Common myeloid progenitor, CD34-positive (primary cell): ENCODE data around the gene PLA2R1.
"Not testable (repeated sequence)": the region's sequence is repeated elsewhere in the genome, so short reads cannot be mapped to it uniquely, and the experiment has no call there.

Experiments used
- CTCF ChIA-PET: fragments of 350-600 bp; sonication (Branson Sonifier 250); formaldehyde crosslinking; loops from one replicate; lab custom pipeline; 2021; ENCODE audit warnings: antibody characterized with exemption; lab: Charles Lee
- POLR2A ChIA-PET: fragments of 350-600 bp; sonication (Branson Sonifier 250); formaldehyde crosslinking; loops from one replicate; lab custom pipeline; 2021; ENCODE audit warnings: antibody characterized with exemption; lab: Charles Lee
- DNase-seq, 3 donors: peaks; one replicate each; pipeline versions ENCODE4 v3.0.0 to v3.0.0-alpha.2; 2013
- H3K27ac ChIP-seq, 2 experiments: 1 replicate in 1 of 2; 2 replicates in 1 of 2; pipeline ENCODE4 v1.7.0; 2013; ENCODE audit warnings: inconsistent platforms in 2 of 2, low read length in 2 of 2, mild to moderate bottlenecking in 2 of 2, low read depth in 1 of 2, moderate library complexity in 1 of 2; ENCODE audit not compliant: severe bottlenecking in 2 of 2, insufficient read depth in 1 of 2, poor library complexity in 1 of 2
- H3K27me3 ChIP-seq, 5 experiments: replicated peaks in 2 of 5; 1 replicate in 3 of 5; 2 replicates in 2 of 5; pipeline versions ENCODE4 v1.6.1 to v1.7.0; 2013; ENCODE audit warnings: low read length in 4 of 5, mild to moderate bottlenecking in 2 of 5, moderate library complexity in 2 of 5, inconsistent platforms in 1 of 5; ENCODE audit not compliant: insufficient read depth in 5 of 5, control insufficient read depth in 4 of 5
- H3K36me3 ChIP-seq, 4 experiments: 1 replicate in 2 of 4; 2 replicates in 2 of 4; pipeline versions ENCODE4 v1.6.1 to v1.7.0; 2013; ENCODE audit warnings: low read length in 3 of 4, control low read depth in 1 of 4, mild to moderate bottlenecking in 1 of 4; ENCODE audit not compliant: control insufficient read depth in 4 of 4, insufficient read depth in 4 of 4
- H3K4me1 ChIP-seq, 4 experiments: 1 replicate in 3 of 4; 2 replicates in 1 of 4; pipeline versions ENCODE4 v1.6.1 to v1.7.1; 2013; ENCODE audit warnings: low read length in 3 of 4, mild to moderate bottlenecking in 3 of 4, control low read depth in 1 of 4, inconsistent platforms in 1 of 4, moderate library complexity in 1 of 4; ENCODE audit not compliant: control insufficient read depth in 4 of 4, insufficient read depth in 4 of 4; ENCODE audit errors: control extremely low read depth in 1 of 4
- H3K4me3 ChIP-seq, 7 experiments: 1 replicate in 4 of 7; 2 replicates in 3 of 7; pipeline versions ENCODE4 v1.5.1 to v1.7.0; 2013; ENCODE audit warnings: mild to moderate bottlenecking in 7 of 7, low read length in 6 of 7, moderate library complexity in 6 of 7, inconsistent platforms in 2 of 7, low read depth in 2 of 7, control low read depth in 1 of 7; ENCODE audit not compliant: insufficient read depth in 4 of 7, control insufficient read depth in 1 of 7; ENCODE audit errors: extremely low read depth in 1 of 7
- H3K9me3 ChIP-seq, 5 experiments: 1 replicate in 4 of 5; 2 replicates in 1 of 5; pipeline versions ENCODE4 v1.6.1 to v1.7.1; 2013; ENCODE audit warnings: low read length in 4 of 5, mild to moderate bottlenecking in 2 of 5, inconsistent platforms in 1 of 5, low read depth in 1 of 5, moderate library complexity in 1 of 5; ENCODE audit not compliant: control insufficient read depth in 4 of 5, insufficient read depth in 2 of 5; ENCODE audit errors: control extremely low read depth in 1 of 5
- WGBS: methylation state at CpG from one replicate; pipeline ENCODE4 v1.1.5; 2013; ENCODE audit not compliant: insufficient coverage; 5-methylcytosine and 5-hydroxymethylcytosine counted together

PLA2R1 gene

DNA sequence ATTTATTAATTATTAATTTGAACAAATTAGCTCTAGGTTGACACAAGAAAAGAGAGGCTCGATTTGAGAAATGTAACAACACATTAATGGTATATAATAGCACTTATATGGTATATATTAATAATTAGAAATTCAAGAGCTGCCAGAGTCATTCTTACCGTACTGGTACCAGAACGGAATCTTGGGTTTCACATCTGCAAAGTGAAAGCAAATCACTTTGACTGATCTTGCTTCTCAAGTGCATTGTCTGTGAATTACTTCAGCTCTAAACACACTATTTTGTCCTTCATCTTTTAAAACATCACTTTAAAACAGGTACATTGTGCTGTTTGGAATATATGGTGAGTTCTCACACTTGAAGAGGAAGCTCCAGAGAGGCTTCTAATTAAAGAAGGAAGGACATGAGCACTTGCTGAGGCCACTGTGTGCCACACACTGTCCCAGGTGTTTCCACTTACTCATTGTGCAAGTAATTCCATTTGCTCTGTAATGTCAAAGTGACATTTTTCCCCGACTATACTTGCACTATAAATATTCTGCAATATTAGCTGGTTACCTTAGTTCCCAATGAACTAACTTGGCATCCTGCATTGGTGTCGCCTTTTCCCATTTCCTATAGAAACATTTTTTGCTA, 85.8 kb downstream of the PLA2R1 start:
- peaks cover 0 to 12% (median 5%) of the 10 kb centered on the region in 4 experiments for H3K4me1 ChIP-seq
- no peak overlapping the region for H3K27ac ChIP-seq
- H3K9me3 ChIP-seq: no peaks in the 10 kb centered on the region
- 83% methylated on average over 1 of the region's 5 CpGs for WGBS
- no peak overlapping the region for H3K4me3 ChIP-seq
- no peaks in the 10 kb centered on the region for H3K27me3 ChIP-seq
- POLR2A ChIA-PET: interaction anchor here (1.0 to 1.4 kb wide), 2 partner anchors 9 to 74 kb away, joined by 3 to 4 read pairs; no protein-coding TSS in a partner anchor
- DNase-seq: peak in 2 of 3 donors; percentile 61 to 70
- CTCF ChIA-PET: interaction anchor here (1.5 kb wide), 1 partner anchor 9 kb away, joined by 4 read pairs; no protein-coding TSS in a partner anchor
- H3K36me3 ChIP-seq: no peaks in the 10 kb centered on the region

GRCh38 chr2:159973325-159973724, 89.1 kb downstream of the PLA2R1 start:
- Histone ChIP-seq H3K27me3 (no peaks in the 10 kb centered on the region), H3K36me3 (no peaks in the 10 kb centered on the region), H3K4me1 (peaks cover 0 to 16% (median 5%) of the 10 kb centered on the region in 4 experiments), H3K27ac (no peak overlapping the region), H3K9me3 (no peaks in the 10 kb centered on the region), H3K4me3 (no peak overlapping the region)
- ChIA-PET POLR2A (no interaction called here), CTCF (interaction anchor here (0.6 kb wide), 1 partner anchor 808 kb away, joined by 5 read pairs; no protein-coding TSS in a partner anchor)
- DNase-seq: no peak
- no CpG with 5 or more reads among the region's 1 CpG for WGBS

- Histone ChIP-seq H3K9me3 (no peaks in the 10 kb centered on the region), H3K36me3 (no peaks in the 10 kb centered on the region), H3K27me3 (no peaks in the 10 kb centered on the region), H3K27ac (no peak overlapping the region), H3K4me1 (peaks cover 0 to 12% (median under 1%) of the 10 kb centered on the region in 4 experiments), H3K4me3 (no peak overlapping the region)
- WGBS: 95% methylated on average over 3 of the region's 7 CpGs
- CTCF ChIA-PET: no interaction called here
- peak in 2 of 3 donors; percentile 55 to 64 for DNase-seq
- POLR2A ChIA-PET: no interaction called here
Measured at GRCh38 chr2:159971365-159972152, 90.9 kb downstream of the PLA2R1 start.

GRCh38 chr2:159970548-159970947, 91.9 kb downstream of the PLA2R1 start:
- CTCF ChIA-PET: interaction anchor here (1.6 kb wide), 1 partner anchor 13 kb away, joined by 3 read pairs; no protein-coding TSS in a partner anchor
- H3K36me3 ChIP-seq, H3K27ac ChIP-seq, DNase-seq, H3K4me1 ChIP-seq, H3K9me3 ChIP-seq, POLR2A ChIA-PET, H3K4me3 ChIP-seq, H3K27me3 ChIP-seq: not testable (repeated sequence)
- no CpG with 5 or more reads among the region's 1 CpG for WGBS

GRCh38 chr2:159968279-159968900, 94.0 kb downstream of the PLA2R1 start:
- H3K27me3 ChIP-seq: no peaks in the 10 kb centered on the region
- 0% methylated on average over 1 of the region's 2 CpGs for WGBS
- H3K36me3 ChIP-seq: no peaks in the 10 kb centered on the region
- DNase-seq: peak; percentile 33 to 62 (median 52)
- H3K4me1 ChIP-seq: peaks cover 0 to 4% (median 0%) of the 10 kb centered on the region in 4 experiments
- no peaks in the 10 kb centered on the region for H3K9me3 ChIP-seq
- H3K27ac ChIP-seq: no peak overlapping the region
- H3K4me3 ChIP-seq: no peak overlapping the region
- CTCF ChIA-PET: interaction anchor here (0.8 to 2.0 kb wide), 7 partner anchors 8 to 160 kb away, joined by 3 to 5 read pairs (median 4); no protein-coding TSS in a partner anchor
- POLR2A ChIA-PET: interaction anchor here (1.7 kb wide), 1 partner anchor 9 kb away, joined by 4 read pairs; no protein-coding TSS in a partner anchor

GRCh38 chr2:159963700-159964099, 98.7 kb downstream of the PLA2R1 start:
- Histone ChIP-seq H3K4me1 (peaks cover 9 to 27% (median 16%) of the 10 kb centered on the region in 4 experiments), H3K9me3 (no peaks in the 10 kb centered on the region), H3K36me3 (no peaks in the 10 kb centered on the region), H3K27ac (no peak overlapping the region), H3K27me3 (no peaks in the 10 kb centered on the region), H3K4me3 (no peak overlapping the region)
- WGBS: 100% methylated on average over 2 of the region's 7 CpGs
- ChIA-PET CTCF (interaction anchor here (0.7 to 0.8 kb wide), 2 partner anchors 9 to 122 kb away, joined by 3 read pairs; no protein-coding TSS in a partner anchor), POLR2A (interaction anchor here (1.1 kb wide), 1 partner anchor 60 kb away, joined by 3 read pairs; no protein-coding TSS in a partner anchor)
- DNase-seq: no peak
